A673 (cell line): ENCODE measurements around the gene NEDD8.

Experiments used
- CTCF ChIP-seq: fragments of 300-800, 200-600 bp; sonication (generic); conservative IDR thresholded peaks from 2 replicates; pipeline ENCODE4 v1.5.1; 2017; ENCODE audit warnings: low read depth, mild to moderate bottlenecking, antibody characterized with exemption, low read length, moderate library complexity, mixed read lengths
- EZH2 ChIP-seq: fragments of 200-600 bp; sonication (generic); IDR thresholded peaks from 2 replicates; pipeline ENCODE4 v1.6.1; 2017; ENCODE audit warnings: borderline replicate concordance, low read depth, mild to moderate bottlenecking, mixed read lengths, antibody characterized with exemption, low read length; ENCODE audit not compliant: poor library complexity, severe bottlenecking

DNA sequence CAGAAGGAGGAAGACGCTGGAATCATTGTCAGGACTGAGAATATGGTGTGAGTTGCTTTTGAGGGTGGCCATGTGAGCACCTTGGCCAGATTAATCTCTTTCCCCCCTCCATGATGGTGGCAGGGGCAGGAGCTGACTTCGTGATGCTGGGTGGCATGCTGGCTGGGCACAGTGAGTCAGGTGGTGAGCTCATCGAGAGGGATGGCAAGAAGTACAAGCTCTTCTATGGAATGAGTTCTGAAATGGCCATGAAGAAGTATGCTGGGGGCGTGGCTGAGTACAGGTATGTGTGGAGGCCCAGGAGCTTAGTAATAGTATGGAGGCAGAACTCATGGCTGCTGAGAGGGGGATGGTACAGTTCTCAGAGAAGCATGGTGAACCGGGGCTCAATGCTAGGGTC lies 6.0 kb upstream of the NEDD8 start:
- TF ChIP-seq EZH2 (no peak), CTCF (no peak)
